ENCODE data around the gene KLHL30.

KLHL30 gene

GRCh38 chr2:238138331-238139195 lies at the start of gene KLHL30:
Gene KLHL30, plus strand, starts transcription at chr2:238138668. Its CDS starts 2,087 bp downstream, at chr2:238140755.
- peak; percentile 77 for TF ChIP-seq MAX (IDR thresholded peaks at IDR 0.05)
- TF ChIP-seq EP300 (IDR thresholded peaks at IDR 0.05; ENCODE audit: borderline replicate concordance): no peak
- TF ChIP-seq USF1 (IDR thresholded peaks at IDR 0.05): peak; percentile 74
- TF ChIP-seq NFIC (IDR thresholded peaks at IDR 0.05): 0 out of 2 replicates have a peak, but pooled peaks have one; percentile 1
- peak; percentile 57; the same call in 1 of the 2 replicates for TF ChIP-seq ZBTB7A (IDR thresholded peaks at IDR 0.05; ENCODE audit: low read depth)
- TF ChIP-seq TCF12 (IDR thresholded peaks at IDR 0.05; ENCODE audit: low read depth): no peak; the same call in 1 of the 2 replicates

- TF ChIP-seq YY1 (IDR thresholded peaks at IDR 0.05; ENCODE audit: low read depth) (no peak), EGR1 (IDR thresholded peaks at IDR 0.05) (no peak), TEAD4 (IDR thresholded peaks at IDR 0.05) (no peak), FOXM1 (IDR thresholded peaks at IDR 0.05; ENCODE audit: borderline replicate concordance, low read depth) (no peak), TAF1 (IDR thresholded peaks at IDR 0.05; ENCODE audit: low read depth) (no peak), MAX (IDR thresholded peaks at IDR 0.05) (no peak), REST (IDR thresholded peaks at IDR 0.05; ENCODE audit: low read depth) (no peak), TCF12 (IDR thresholded peaks at IDR 0.05; ENCODE audit: low read depth) (no peak), RAD21 (IDR thresholded peaks at IDR 0.05; ENCODE audit: low read depth) (no peak), USF1 (IDR thresholded peaks at IDR 0.05) (no peak), ZBTB7A (IDR thresholded peaks at IDR 0.05; ENCODE audit: low read depth) (no peak), NFIC (IDR thresholded peaks at IDR 0.05) (no peak), CREB1 (IDR thresholded peaks at IDR 0.05; ENCODE audit: low read depth) (no peak), EP300 (IDR thresholded peaks at IDR 0.05; ENCODE audit: borderline replicate concordance) (no peak), CEBPB (IDR thresholded peaks at IDR 0.05) (no peak)
Measured at GRCh38 chr2:238090887-238091286, 47.6 kb upstream of the KLHL30 start.

- no peak for TF ChIP-seq NFIC (IDR thresholded peaks at IDR 0.05)
- TF ChIP-seq TAF1 (IDR thresholded peaks at IDR 0.05; ENCODE audit: low read depth): no peak
- no peak for TF ChIP-seq TCF12 (IDR thresholded peaks at IDR 0.05; ENCODE audit: low read depth)
- TF ChIP-seq ZBTB7A (IDR thresholded peaks at IDR 0.05; ENCODE audit: low read depth): no peak
- no peak for TF ChIP-seq CREB1 (IDR thresholded peaks at IDR 0.05; ENCODE audit: low read depth)
Measured at GRCh38 chr2:238091436-238092060, 46.9 kb upstream of the KLHL30 start.

GRCh38 chr2:238092486-238093035 lies 45.9 kb upstream of the KLHL30 start:
- TF ChIP-seq RAD21 (IDR thresholded peaks at IDR 0.05; ENCODE audit: low read depth): no peak
- TF ChIP-seq TAF1 (IDR thresholded peaks at IDR 0.05; ENCODE audit: low read depth): no peak
- TF ChIP-seq NFIC (IDR thresholded peaks at IDR 0.05): no peak
- no peak for TF ChIP-seq MAX (IDR thresholded peaks at IDR 0.05)
- no peak for TF ChIP-seq FOXM1 (IDR thresholded peaks at IDR 0.05; ENCODE audit: borderline replicate concordance, low read depth)
- TF ChIP-seq ZBTB7A (IDR thresholded peaks at IDR 0.05; ENCODE audit: low read depth): no peak
- no peak for TF ChIP-seq CREB1 (IDR thresholded peaks at IDR 0.05; ENCODE audit: low read depth)
- no peak for TF ChIP-seq TEAD4 (IDR thresholded peaks at IDR 0.05)
- no peak for TF ChIP-seq TCF12 (IDR thresholded peaks at IDR 0.05; ENCODE audit: low read depth)
- TF ChIP-seq EP300 (IDR thresholded peaks at IDR 0.05; ENCODE audit: borderline replicate concordance): no peak
- TF ChIP-seq REST (IDR thresholded peaks at IDR 0.05; ENCODE audit: low read depth): no peak
- TF ChIP-seq USF1 (IDR thresholded peaks at IDR 0.05): no peak
- TF ChIP-seq YY1 (IDR thresholded peaks at IDR 0.05; ENCODE audit: low read depth): no peak
- no peak for TF ChIP-seq EGR1 (IDR thresholded peaks at IDR 0.05)
- no peak for TF ChIP-seq CEBPB (IDR thresholded peaks at IDR 0.05)

Data from Ishikawa (cell line).